SK-N-SH treated with all-trans-retinoic acid at 6 μM for 48 hours (cell line): ENCODE data around the gene ZNF423.

Experiments used
- ATAC-seq: fragments of 200-7000 bp; cut with Tn5 transposase; 3 replicates; pipeline ENCODE4 v1.9.1; 2020; ENCODE audit warnings: mild to moderate bottlenecking, moderate library complexity
- BACH2 ChIP-seq: fragments of 250-450 bp; sonication (Bioruptor Pico); IDR thresholded peaks from 2 replicates; pipeline ENCODE4 v1.9.0; 2021; ENCODE audit warnings: mild to moderate bottlenecking, borderline replicate concordance
- CSDC2 ChIP-seq: fragments of 250-450 bp; sonication (Bioruptor Pico); IDR thresholded peaks from 2 replicates; pipeline ENCODE4 v1.5.0; 2020; ENCODE audit warnings: mild to moderate bottlenecking, moderate library complexity
- ESRRG ChIP-seq: fragments of 250-450 bp; sonication (Bioruptor Pico); IDR thresholded peaks from 2 replicates; pipeline ENCODE4 v1.6.1; 2021; ENCODE audit warnings: mild to moderate bottlenecking
- GLIS3 ChIP-seq: fragments of 250-450 bp; sonication (Bioruptor Pico); IDR thresholded peaks from 2 replicates; pipeline ENCODE4 v1.5.0; 2020; ENCODE audit warnings: mild to moderate bottlenecking, moderate library complexity
- ISL1 ChIP-seq: fragments of 250-450 bp; sonication (Bioruptor Pico); IDR thresholded peaks from 2 replicates; pipeline ENCODE4 v2.1.2; 2022; ENCODE audit warnings: mild to moderate bottlenecking, moderate library complexity
- OSR1 ChIP-seq: fragments of 250-450 bp; sonication (Bioruptor Pico); IDR thresholded peaks from 2 replicates; pipeline ENCODE4 v1.8.0; 2022; ENCODE audit warnings: moderate library complexity, mild to moderate bottlenecking, inconsistent platforms
- PATZ1 ChIP-seq: fragments of 250-450 bp; sonication (Bioruptor Pico); IDR thresholded peaks from 2 replicates; pipeline ENCODE4 v1.8.0; 2020; ENCODE audit warnings: mild to moderate bottlenecking, moderate library complexity, borderline replicate concordance
- RARB ChIP-seq: fragments of 250-450 bp; sonication (Bioruptor Pico); IDR thresholded peaks from 2 replicates; pipeline ENCODE4 v1.8.0; 2021; ENCODE audit warnings: mild to moderate bottlenecking, moderate library complexity
- SNAI2 ChIP-seq: fragments of 250-450 bp; sonication (Bioruptor Pico); IDR thresholded peaks from 2 replicates; pipeline ENCODE4 v1.5.0; 2020; ENCODE audit warnings: mild to moderate bottlenecking, moderate library complexity
- TCF4 ChIP-seq: fragments of 250-450 bp; sonication (Bioruptor Pico); IDR thresholded peaks from 2 replicates; pipeline ENCODE4 v1.8.0; 2021; ENCODE audit warnings: mild to moderate bottlenecking, moderate library complexity, borderline replicate concordance
- TOX ChIP-seq: fragments of 250-450 bp; sonication (Bioruptor Pico); IDR thresholded peaks from 2 replicates; pipeline ENCODE4 v1.8.0; 2021; ENCODE audit warnings: mild to moderate bottlenecking, moderate library complexity, borderline replicate concordance
- ZFP3 ChIP-seq: fragments of 250-450 bp; sonication (Bioruptor Pico); IDR thresholded peaks from 2 replicates; pipeline ENCODE4 v1.5.0; 2020; ENCODE audit warnings: mild to moderate bottlenecking, moderate library complexity
- ZFP30 ChIP-seq: fragments of 450-650 bp; formaldehyde crosslinking; IDR thresholded peaks from 2 replicates; pipeline ENCODE4 v1.5.0; 2022; ENCODE audit warnings: mild to moderate bottlenecking, moderate library complexity
- ZNF70 ChIP-seq: fragments of 450-650 bp; formaldehyde crosslinking; IDR thresholded peaks from 2 replicates; pipeline ENCODE4 v1.5.0; 2020; ENCODE audit warnings: mild to moderate bottlenecking, moderate library complexity
- ZNF8 ChIP-seq: fragments of 450-650 bp; formaldehyde crosslinking; IDR thresholded peaks from 2 replicates; pipeline ENCODE4 v1.5.0; 2020; ENCODE audit warnings: mild to moderate bottlenecking, moderate library complexity
- TF ChIP-seq, protein P1 (sequence below): fragments of 250-450 bp; sonication (Bioruptor Pico); IDR thresholded peaks from 2 replicates; pipeline ENCODE4 v1.5.1; 2020; ENCODE audit warnings: low read depth, mild to moderate bottlenecking, moderate library complexity
- TF ChIP-seq, protein P2 (sequence below): fragments of 250-450 bp; sonication (Bioruptor Pico); IDR thresholded peaks from 2 replicates; pipeline ENCODE4 v1.8.0; 2021; ENCODE audit warnings: low read depth, mild to moderate bottlenecking, moderate library complexity, borderline replicate concordance
- TF ChIP-seq, protein P3 (sequence below): fragments of 250-450 bp; sonication (Bioruptor Pico); IDR thresholded peaks from 2 replicates; pipeline ENCODE4 v1.5.1; 2021; ENCODE audit warnings: mild to moderate bottlenecking, moderate library complexity

The ZNF423 gene

GRCh38 chr16:49587511-49587910 is 268.4 kb downstream of the ZNF423 start:
- no peak for TF ChIP-seq TCF4 (CRISPR knock-in tag)
- TF ChIP-seq, protein P1, sequence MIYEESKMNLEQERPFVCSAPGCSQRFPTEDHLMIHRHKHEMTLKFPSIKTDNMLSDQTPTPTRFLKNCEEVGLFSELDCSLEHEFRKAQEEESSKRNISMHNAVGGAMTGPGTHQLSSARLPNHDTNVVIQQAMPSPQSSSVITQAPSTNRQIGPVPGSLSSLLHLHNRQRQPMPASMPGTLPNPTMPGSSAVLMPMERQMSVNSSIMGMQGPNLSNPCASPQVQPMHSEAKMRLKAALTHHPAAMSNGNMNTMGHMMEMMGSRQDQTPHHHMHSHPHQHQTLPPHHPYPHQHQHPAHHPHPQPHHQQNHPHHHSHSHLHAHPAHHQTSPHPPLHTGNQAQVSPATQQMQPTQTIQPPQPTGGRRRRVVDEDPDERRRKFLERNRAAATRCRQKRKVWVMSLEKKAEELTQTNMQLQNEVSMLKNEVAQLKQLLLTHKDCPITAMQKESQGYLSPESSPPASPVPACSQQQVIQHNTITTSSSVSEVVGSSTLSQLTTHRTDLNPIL, result no peak
- no peak for TF ChIP-seq ZNF8 (CRISPR knock-in tag)
- TF ChIP-seq RARB (CRISPR knock-in tag), result no peak
- no peak for TF ChIP-seq OSR1 (CRISPR knock-in tag)
- TF ChIP-seq, protein P2, sequence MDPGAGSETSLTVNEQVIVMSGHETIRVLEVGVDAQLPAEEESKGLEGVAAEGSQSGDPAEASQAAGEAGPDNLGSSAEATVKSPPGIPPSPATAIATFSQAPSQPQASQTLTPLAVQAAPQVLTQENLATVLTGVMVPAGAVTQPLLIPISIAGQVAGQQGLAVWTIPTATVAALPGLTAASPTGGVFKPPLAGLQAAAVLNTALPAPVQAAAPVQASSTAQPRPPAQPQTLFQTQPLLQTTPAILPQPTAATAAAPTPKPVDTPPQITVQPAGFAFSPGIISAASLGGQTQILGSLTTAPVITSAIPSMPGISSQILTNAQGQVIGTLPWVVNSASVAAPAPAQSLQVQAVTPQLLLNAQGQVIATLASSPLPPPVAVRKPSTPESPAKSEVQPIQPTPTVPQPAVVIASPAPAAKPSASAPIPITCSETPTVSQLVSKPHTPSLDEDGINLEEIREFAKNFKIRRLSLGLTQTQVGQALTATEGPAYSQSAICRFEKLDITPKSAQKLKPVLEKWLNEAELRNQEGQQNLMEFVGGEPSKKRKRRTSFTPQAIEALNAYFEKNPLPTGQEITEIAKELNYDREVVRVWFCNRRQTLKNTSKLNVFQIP (CRISPR knock-in tag), result no peak
- no peak for TF ChIP-seq PATZ1 (CRISPR knock-in tag)
- no peak for TF ChIP-seq SNAI2 (CRISPR knock-in tag)
- no peak for TF ChIP-seq ZFP3
- TF ChIP-seq BACH2 (CRISPR knock-in tag), result no peak
- TF ChIP-seq, protein P3, sequence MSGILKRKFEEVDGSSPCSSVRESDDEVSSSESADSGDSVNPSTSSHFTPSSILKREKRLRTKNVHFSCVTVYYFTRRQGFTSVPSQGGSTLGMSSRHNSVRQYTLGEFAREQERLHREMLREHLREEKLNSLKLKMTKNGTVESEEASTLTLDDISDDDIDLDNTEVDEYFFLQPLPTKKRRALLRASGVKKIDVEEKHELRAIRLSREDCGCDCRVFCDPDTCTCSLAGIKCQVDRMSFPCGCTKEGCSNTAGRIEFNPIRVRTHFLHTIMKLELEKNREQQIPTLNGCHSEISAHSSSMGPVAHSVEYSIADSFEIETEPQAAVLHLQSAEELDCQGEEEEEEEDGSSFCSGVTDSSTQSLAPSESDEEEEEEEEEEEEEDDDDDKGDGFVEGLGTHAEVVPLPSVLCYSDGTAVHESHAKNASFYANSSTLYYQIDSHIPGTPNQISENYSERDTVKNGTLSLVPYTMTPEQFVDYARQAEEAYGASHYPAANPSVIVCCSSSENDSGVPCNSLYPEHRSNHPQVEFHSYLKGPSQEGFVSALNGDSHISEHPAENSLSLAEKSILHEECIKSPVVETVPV (CRISPR knock-in tag), result no peak
- TF ChIP-seq TOX (CRISPR knock-in tag), result no peak
- no peak for TF ChIP-seq ESRRG (CRISPR knock-in tag)
- no peak for TF ChIP-seq CSDC2 (CRISPR knock-in tag)
- TF ChIP-seq ZFP30 (CRISPR knock-in tag), result no peak
- TF ChIP-seq GLIS3 (CRISPR knock-in tag), result no peak
- ATAC-seq, result no peak

GRCh38 chr16:49586466-49587450 is 269.2 kb downstream of the ZNF423 start:
- ATAC-seq, result no peak
- no peak for TF ChIP-seq ZNF8 (CRISPR knock-in tag)
- no peak for TF ChIP-seq SNAI2 (CRISPR knock-in tag)
- TF ChIP-seq, protein P2 (CRISPR knock-in tag), result no peak
- TF ChIP-seq PATZ1 (CRISPR knock-in tag), result no peak
- TF ChIP-seq ZNF70 (CRISPR knock-in tag), result no peak
- no peak for TF ChIP-seq ISL1 (CRISPR knock-in tag)
- no peak for TF ChIP-seq ZFP30 (CRISPR knock-in tag)
- TF ChIP-seq BACH2 (CRISPR knock-in tag), result no peak
- TF ChIP-seq ESRRG (CRISPR knock-in tag), result no peak
- TF ChIP-seq TCF4 (CRISPR knock-in tag), result no peak
- TF ChIP-seq GLIS3 (CRISPR knock-in tag), result no peak
- TF ChIP-seq TOX (CRISPR knock-in tag), result no peak
